ENCODE data around the gene HYPK. TPM values are rescaled to one million over a fixed set of nuclear protein-coding genes. Genes with fewer than 3 reads are reported as not detected.

Gene HYPK

DNA sequence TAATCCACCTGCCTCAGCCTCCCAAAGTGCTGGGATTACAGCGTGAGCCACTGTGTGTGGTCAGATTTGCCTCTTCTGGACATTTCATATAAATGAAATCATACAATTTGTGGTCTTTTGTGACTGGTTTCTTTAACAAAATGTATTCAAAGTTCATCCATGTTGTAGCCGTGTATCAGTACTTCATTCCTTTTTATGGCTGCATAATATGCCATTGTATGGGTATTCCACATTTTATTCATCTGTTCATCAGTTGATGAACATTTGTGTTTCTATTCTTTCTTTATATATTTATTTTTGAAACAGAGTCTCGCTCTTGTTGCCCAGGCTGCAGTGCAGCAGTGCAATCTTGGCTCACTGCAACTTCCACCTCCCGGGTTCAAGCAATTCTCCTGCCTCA, 52.2 kb downstream of the HYPK start:
- no peak overlapping the region for H4K91ac ChIP-seq (ENCODE audit: low read length)
- H3K9ac ChIP-seq (ENCODE audit: low read length) = no peak overlapping the region
- no peaks in the 10 kb centered on the region for H3K27me3 ChIP-seq (ENCODE audit: control insufficient read depth in 1 of 2, insufficient read depth in 1 of 2, low read length in 2 of 2)
- H3K36me3 ChIP-seq (ENCODE audit: control insufficient read depth in 1 of 2, insufficient read depth in 2 of 2, low read depth in 1 of 2, low read length in 2 of 2) = peaks cover 0 to 11% of the 10 kb centered on the region in 2 experiments
- H3K4me1 ChIP-seq (ENCODE audit: control insufficient read depth, insufficient read depth, low read depth, low read length) = no peaks in the 10 kb centered on the region
- 100% methylated on average over 2 of the region's 4 CpGs for WGBS
- H3K4ac ChIP-seq (ENCODE audit: low read depth in 1 of 2, low read length in 2 of 2) = no peak overlapping the region
- no peak for DNase-seq
- no peaks in the 10 kb centered on the region for H3K9me3 ChIP-seq (ENCODE audit: control insufficient read depth, low read length)
- no peaks in the 10 kb centered on the region for H3K79me1 ChIP-seq (replicated peaks; ENCODE audit: low read length, poor library complexity, severe bottlenecking)
- H2AFZ ChIP-seq (ENCODE audit: low read depth, low read length) = no peak overlapping the region
- H3K4me3 ChIP-seq (ENCODE audit: insufficient read depth in 1 of 2, low read depth in 1 of 2, low read length in 2 of 2) = no peak overlapping the region
- no peak overlapping the region for H4K8ac ChIP-seq (ENCODE audit: low read length)
- H3K23ac ChIP-seq (ENCODE audit: low read length in 2 of 2) = no peak overlapping the region
- no peak overlapping the region for H2BK120ac ChIP-seq (ENCODE audit: low read depth, low read length)
- H2BK5ac ChIP-seq (ENCODE audit: low read depth, low read length, poor library complexity, severe bottlenecking) = no peak overlapping the region
- H2BK12ac ChIP-seq (ENCODE audit: low read length in 2 of 2) = no peak overlapping the region
- H2BK15ac ChIP-seq (ENCODE audit: low read depth, poor library complexity, severe bottlenecking) = no peak overlapping the region
- H3K14ac ChIP-seq (ENCODE audit: low read length in 2 of 2) = no peak overlapping the region
- H3K4me2 ChIP-seq (ENCODE audit: low read length, poor library complexity, severe bottlenecking) = no peak overlapping the region
- no peak overlapping the region for H3K27ac ChIP-seq (ENCODE audit: low read length, poor library complexity, severe bottlenecking)
- H2AK5ac ChIP-seq (ENCODE audit: low read length, severe bottlenecking) = no peak overlapping the region
- H3K18ac ChIP-seq (ENCODE audit: low read depth in 1 of 2, low read length in 2 of 2) = no peak overlapping the region

Small RNA genes within 50 kb of the gene (small RNA-seq; reads per million reads assigned to genes)
- not detected for gene MIR1282 (ENCODE audit: low read depth)

Data from mesenchymal stem cell (in vitro differentiated cells and primary cell).